ENCODE results near the gene CELF3.

The CELF3 gene

GRCh38 chr1:151710187-151710840 lies 6.3 kb downstream of the CELF3 start:
- TF ChIP-seq FOXP2 (optimal IDR thresholded peaks at IDR 0.05; ENCODE audit: borderline replicate concordance, extremely low read depth, extremely low read length, insufficient read depth) (no peak), TAF1 (IDR thresholded peaks at IDR 0.05; ENCODE audit: borderline replicate concordance, insufficient read depth, low read length) (no peak), POLR2AphosphoS5 (IDR thresholded peaks at IDR 0.05; ENCODE audit: low read depth, low read length) (no peak), REST (IDR thresholded peaks at IDR 0.05; ENCODE audit: insufficient read depth in 1 of 2, low read depth in 2 of 2, low read length in 2 of 2) (no peak), SIN3A (IDR thresholded peaks at IDR 0.05; ENCODE audit: borderline replicate concordance, insufficient read depth, low read length) (no peak)

GRCh38 chr1:151708891-151709290 lies 7.7 kb downstream of the CELF3 start:
- TF ChIP-seq REST (IDR thresholded peaks at IDR 0.05; ENCODE audit: insufficient read depth in 1 of 2, low read depth in 2 of 2, low read length in 2 of 2) = no peak
- no peak for TF ChIP-seq FOXP2 (optimal IDR thresholded peaks at IDR 0.05; ENCODE audit: borderline replicate concordance, extremely low read depth, extremely low read length, insufficient read depth)
- TF ChIP-seq SIN3A (IDR thresholded peaks at IDR 0.05; ENCODE audit: borderline replicate concordance, insufficient read depth, low read length) = no peak
- no peak for TF ChIP-seq TAF1 (IDR thresholded peaks at IDR 0.05; ENCODE audit: borderline replicate concordance, insufficient read depth, low read length)
- no peak for TF ChIP-seq POLR2AphosphoS5 (IDR thresholded peaks at IDR 0.05; ENCODE audit: low read depth, low read length)

- TF ChIP-seq TAF1 (IDR thresholded peaks at IDR 0.05; ENCODE audit: borderline replicate concordance, insufficient read depth, low read length) (no peak), POLR2AphosphoS5 (IDR thresholded peaks at IDR 0.05; ENCODE audit: low read depth, low read length) (no peak)
Observed at GRCh38 chr1:151707541-151708065, 9.0 kb downstream of the CELF3 start.

GRCh38 chr1:151706464-151707415 lies 9.9 kb downstream of the CELF3 start:
- no peak for TF ChIP-seq POLR2AphosphoS5 (IDR thresholded peaks at IDR 0.05; ENCODE audit: low read depth, low read length)
- TF ChIP-seq SIN3A (IDR thresholded peaks at IDR 0.05; ENCODE audit: borderline replicate concordance, insufficient read depth, low read length) = no peak
- TF ChIP-seq TAF1 (IDR thresholded peaks at IDR 0.05; ENCODE audit: borderline replicate concordance, insufficient read depth, low read length) = no peak
- TF ChIP-seq REST (IDR thresholded peaks at IDR 0.05; ENCODE audit: insufficient read depth in 1 of 2, low read depth in 2 of 2, low read length in 2 of 2) = no peak
- no peak for TF ChIP-seq FOXP2 (optimal IDR thresholded peaks at IDR 0.05; ENCODE audit: borderline replicate concordance, extremely low read depth, extremely low read length, insufficient read depth)

GRCh38 chr1:151705753-151706463 lies 10.7 kb downstream of the CELF3 start:
- TF ChIP-seq REST (IDR thresholded peaks at IDR 0.05; ENCODE audit: insufficient read depth in 1 of 2, low read depth in 2 of 2, low read length in 2 of 2) = no peak
- TF ChIP-seq SIN3A (IDR thresholded peaks at IDR 0.05; ENCODE audit: borderline replicate concordance, insufficient read depth, low read length) = no peak
- no peak for TF ChIP-seq POLR2AphosphoS5 (IDR thresholded peaks at IDR 0.05; ENCODE audit: low read depth, low read length)
- no peak for TF ChIP-seq TAF1 (IDR thresholded peaks at IDR 0.05; ENCODE audit: borderline replicate concordance, insufficient read depth, low read length)
- no peak for TF ChIP-seq FOXP2 (optimal IDR thresholded peaks at IDR 0.05; ENCODE audit: borderline replicate concordance, extremely low read depth, extremely low read length, insufficient read depth)

All from PFSK-1 (cell line).